HG03103 (cell line): Measurements from ENCODE around the gene UBE2Q1.

Experiments used
- ATAC-seq: cut with Tn5 transposase; IDR thresholded peaks from one replicate; pipeline ENCODE4 v1.9.1; 2021; ENCODE audit warnings: low read depth; ENCODE audit not compliant: unreplicated experiment

Gene UBE2Q1

GRCh38 chr1:154557939-154558719, at the start of gene UBE2Q1:
UBE2Q1 (minus strand) TSS chr1:154558662; CDS start chr1:154558553, 109 bp downstream.
- ATAC-seq: no peak

GRCh38 chr1:154607609-154608396, 49.3 kb upstream of the UBE2Q1 start, which contains the start of gene ADAR:
ADAR (minus strand) TSS chr1:154608186; CDS start chr1:154608006, 180 bp downstream.
- ATAC-seq: peak; percentile 56

GRCh38 chr1:154607106-154607608, 48.7 kb upstream of the UBE2Q1 start:
- ATAC-seq: no peak

- no peak for ATAC-seq
Measured at GRCh38 chr1:154605534-154605933, 47.1 kb upstream of the UBE2Q1 start.

GRCh38 chr1:154603317-154603716, 44.9 kb upstream of the UBE2Q1 start:
- ATAC-seq: no peak

GRCh38 chr1:154599658-154600057, 41.2 kb upstream of the UBE2Q1 start:
- no peak for ATAC-seq

- no peak for ATAC-seq
Measured at GRCh38 chr1:154598871-154599635, 40.6 kb upstream of the UBE2Q1 start.

- ATAC-seq: no peak
Measured at GRCh38 chr1:154595621-154596020, 37.2 kb upstream of the UBE2Q1 start.

- ATAC-seq: no peak
Measured at GRCh38 chr1:154594811-154595210, 36.3 kb upstream of the UBE2Q1 start.

- no peak for ATAC-seq
Measured at GRCh38 chr1:154593390-154593789, 34.9 kb upstream of the UBE2Q1 start.

- no peak for ATAC-seq
Measured at GRCh38 chr1:154591206-154591605, 32.7 kb upstream of the UBE2Q1 start.

GRCh38 chr1:154590756-154591155, 32.3 kb upstream of the UBE2Q1 start:
- no peak for ATAC-seq

GRCh38 chr1:154589780-154590179, 31.3 kb upstream of the UBE2Q1 start:
- ATAC-seq: no peak

GRCh38 chr1:154586641-154587040, 28.2 kb upstream of the UBE2Q1 start:
- ATAC-seq: no peak

GRCh38 chr1:154586231-154586630, 27.8 kb upstream of the UBE2Q1 start:
- no peak for ATAC-seq

GRCh38 chr1:154584267-154584994, 26.0 kb upstream of the UBE2Q1 start:
- no peak for ATAC-seq

GRCh38 chr1:154583773-154584172, 25.3 kb upstream of the UBE2Q1 start:
- no peak for ATAC-seq

- no peak for ATAC-seq
Measured at GRCh38 chr1:154582885-154583284, 24.4 kb upstream of the UBE2Q1 start.

- no peak for ATAC-seq
Measured at GRCh38 chr1:154581766-154582165, 23.3 kb upstream of the UBE2Q1 start.

GRCh38 chr1:154579374-154579773, 20.9 kb upstream of the UBE2Q1 start:
- no peak for ATAC-seq
